Astrocyte of the spinal cord (primary cell): ENCODE data around the gene FBXL22.

Experiments used
- DNase-seq: peaks from one replicate; pipeline ENCODE4 v3.0.0; 2011; ENCODE audit warnings: low read depth, low spot score
- H3K4me3 ChIP-seq: 2 replicates; pipeline ENCODE4 v1.5.1; 2011; ENCODE audit warnings: low read depth, mild to moderate bottlenecking, low read length, moderate library complexity
- CTCF ChIP-seq: IDR thresholded peaks from 2 replicates; pipeline ENCODE4 v1.5.1; 2012; ENCODE audit warnings: low read depth, mild to moderate bottlenecking, low read length, inconsistent platforms
- in situ Hi-C: cut with HindIII; loops from 2 replicates; pipeline ENCODE4 v1.10.0; 2017; ENCODE audit warnings: low sequenced_read_pairs

Gene FBXL22

GRCh38 chr15:63587527-63587926 lies 9.7 kb upstream of the FBXL22 start:
- no peak for TF ChIP-seq CTCF
- in situ Hi-C loops, result no loop called here
- peak; percentile 30 for DNase-seq
- H3K4me3 ChIP-seq, result no peak overlapping the region

GRCh38 chr15:63588826-63589225 lies 8.4 kb upstream of the FBXL22 start:
- no peak for DNase-seq
- in situ Hi-C loops, result no loop called here
- H3K4me3 ChIP-seq, result no peak overlapping the region
- TF ChIP-seq CTCF, result no peak

GRCh38 chr15:63593705-63594671 lies 3.2 kb upstream of the FBXL22 start:
- DNase-seq, result no peak
- in situ Hi-C loops, result no loop called here

GRCh38 chr15:63595065-63595464 lies 2.1 kb upstream of the FBXL22 start:
- no peak overlapping the region for H3K4me3 ChIP-seq
- no peak for TF ChIP-seq CTCF
- in situ Hi-C loops, result no loop called here
- no peak for DNase-seq

More at GRCh38 chr15:63593705-63594671, 3.2 kb upstream of the FBXL22 start:
- no peak overlapping the region for H3K4me3 ChIP-seq
- no peak for TF ChIP-seq CTCF

- no peak overlapping the region for H3K4me3 ChIP-seq
- DNase-seq, result no peak
- TF ChIP-seq CTCF, result no peak
- in situ Hi-C loops, result no loop called here
Measured at GRCh38 chr15:63595688-63596087, 1.5 kb upstream of the FBXL22 start.

GRCh38 chr15:63596676-63597037 lies 530 bp upstream of the FBXL22 start:
- no peak for TF ChIP-seq CTCF
- in situ Hi-C loops, result no loop called here
- no peak for DNase-seq

More at GRCh38 chr15:63596676-63597037, 530 bp upstream of the FBXL22 start:
- no peak overlapping the region for H3K4me3 ChIP-seq
